Activated naive CD4-positive, alpha-beta T cell treated with anti-CD3 and anti-CD28 coated beads, Interleukin-2, amount 50 U/mL, for 72 hours (primary cell): ENCODE measurements around the gene GLP1R. TPM values are rescaled to one million over a fixed set of nuclear protein-coding genes. Genes with fewer than 3 reads are reported as not detected.

Source experiments
- ATAC-seq, 2 donors: fragments of 150-1000 bp; cut with Tn5 transposase; 2 replicates each; pipeline ENCODE4 v1.10.0; 2021; ENCODE audit warnings: mild to moderate bottlenecking in 2 of 2, moderate library complexity in 2 of 2
- DNase-seq, 2 donors: peaks; one replicate each; pipeline ENCODE4 v3.0.0; 2021 to 2022; ENCODE audit warnings: low spot score in 2 of 2
- H3K27ac Mint-ChIP-seq, 2 donors: one replicate each; pipeline ENCODE4 v1.8.0; 2022; ENCODE audit warnings: mild to moderate bottlenecking in 2 of 2, mixed read lengths in 2 of 2
- H3K36me3 Mint-ChIP-seq, 2 donors: one replicate each; pipeline ENCODE4 v1.8.0; 2022; ENCODE audit warnings: mixed read lengths in 2 of 2
- H3K9me3 Mint-ChIP-seq, 2 donors: one replicate each; pipeline ENCODE4 v1.8.0; 2022; ENCODE audit warnings: mixed read lengths in 2 of 2
- total RNA-seq, 2 donors: library from RNA; stranded (reverse); gene quantifications; one replicate each; pipeline ENCODE4 v1.2.3, GENCODE V29; 2022

Gene GLP1R
- total RNA-seq, 2 donors from 2014 or later, result 0.32 to 0.33 TPM

- DNase-seq (no peak), ATAC-seq (no peak)
- Mint-ChIP-seq H3K36me3 (peaks cover 0 to 4% of the 10 kb centered on the region in 2 donors), H3K9me3 (no peaks in the 10 kb centered on the region), H3K27ac (no peak overlapping the region)
Observed at GRCh38 chr6:39090036-39090435, 41.5 kb downstream of the GLP1R start.

GRCh38 chr6:39091220-39091619 is 42.6 kb downstream of the GLP1R start:
- no peaks in the 10 kb centered on the region for H3K9me3 Mint-ChIP-seq
- no peak overlapping the region for H3K27ac Mint-ChIP-seq
- DNase-seq (no peak), ATAC-seq (no peak)
- peaks cover 0 to 4% of the 10 kb centered on the region in 2 donors for H3K36me3 Mint-ChIP-seq

- Mint-ChIP-seq H3K36me3 (peaks cover 0 to 4% of the 10 kb centered on the region in 2 donors), H3K27ac (no peak overlapping the region), H3K9me3 (no peaks in the 10 kb centered on the region)
- no peak for DNase-seq
- ATAC-seq, result no peak
Observed at GRCh38 chr6:39092124-39092523, 43.5 kb downstream of the GLP1R start.

- Mint-ChIP-seq H3K36me3 (peaks cover 0 to 4% of the 10 kb centered on the region in 2 donors), H3K9me3 (no peaks in the 10 kb centered on the region), H3K27ac (no peak overlapping the region)
- DNase-seq, result no peak
- no peak for ATAC-seq
Observed at GRCh38 chr6:39093149-39093708, 44.6 kb downstream of the GLP1R start.

GRCh38 chr6:39095578-39095977 is 47.0 kb downstream of the GLP1R start:
- Mint-ChIP-seq H3K36me3 (peaks cover 0 to 4% of the 10 kb centered on the region in 2 donors), H3K9me3 (no peaks in the 10 kb centered on the region), H3K27ac (no peak overlapping the region)
- DNase-seq (no peak), ATAC-seq (no peak)

- Mint-ChIP-seq H3K9me3 (no peaks in the 10 kb centered on the region), H3K36me3 (peaks cover 9 to 17% of the 10 kb centered on the region in 2 donors), H3K27ac (peak overlapping the region in 1 of 2 donors; percentile 14)
- ATAC-seq (peak; percentile 40 to 86), DNase-seq (no peak)
Observed at GRCh38 chr6:39100358-39100757, 51.8 kb downstream of the GLP1R start.

- peak; percentile 40 to 70 for ATAC-seq
- no peak for DNase-seq
- peaks cover 0 to 3% of the 10 kb centered on the region in 2 donors for H3K9me3 Mint-ChIP-seq
- H3K36me3 Mint-ChIP-seq, result peaks cover 17 to 29% of the 10 kb centered on the region in 2 donors
- peak overlapping the region in 1 of 2 donors; percentile 50 for H3K27ac Mint-ChIP-seq
Observed at GRCh38 chr6:39102071-39102820, 53.7 kb downstream of the GLP1R start.

GRCh38 chr6:39102821-39103136 is 54.2 kb downstream of the GLP1R start:
- Mint-ChIP-seq H3K27ac (peak overlapping the region in 1 of 2 donors; percentile 50), H3K9me3 (peaks cover 0 to 4% of the 10 kb centered on the region in 2 donors), H3K36me3 (peaks cover 19 to 31% of the 10 kb centered on the region in 2 donors)
- DNase-seq (no peak), ATAC-seq (peak; percentile 44 to 75)

GRCh38 chr6:39104528-39104927 is 55.9 kb downstream of the GLP1R start:
- ATAC-seq, result no peak
- Mint-ChIP-seq H3K36me3 (peaks cover 19 to 38% of the 10 kb centered on the region in 2 donors), H3K9me3 (peaks cover 0 to 4% of the 10 kb centered on the region in 2 donors), H3K27ac (no peak overlapping the region)
- DNase-seq, result no peak

- Mint-ChIP-seq H3K9me3 (peaks cover 0 to 4% of the 10 kb centered on the region in 2 donors), H3K27ac (peak overlapping the region in 1 of 2 donors; percentile 1), H3K36me3 (peaks cover 19 to 43% of the 10 kb centered on the region in 2 donors)
- no peak for DNase-seq
- no peak for ATAC-seq
Observed at GRCh38 chr6:39107034-39107433, 58.5 kb downstream of the GLP1R start.

- Mint-ChIP-seq H3K27ac (peak overlapping the region in 1 of 2 donors; percentile 1), H3K9me3 (peaks cover 0 to 4% of the 10 kb centered on the region in 2 donors), H3K36me3 (peaks cover 19 to 47% of the 10 kb centered on the region in 2 donors)
- ATAC-seq (no peak), DNase-seq (no peak)
Observed at GRCh38 chr6:39107641-39108040, 59.1 kb downstream of the GLP1R start.

- DNase-seq, result no peak
- H3K36me3 Mint-ChIP-seq, result peaks cover 19 to 45% of the 10 kb centered on the region in 2 donors
- H3K27ac Mint-ChIP-seq, result peak overlapping the region in 1 of 2 donors; percentile 79
- peaks cover 0 to 4% of the 10 kb centered on the region in 2 donors for H3K9me3 Mint-ChIP-seq
- no peak for ATAC-seq
Observed at GRCh38 chr6:39108041-39108839, 59.7 kb downstream of the GLP1R start.

GRCh38 chr6:39111280-39111679 is 62.7 kb downstream of the GLP1R start:
- H3K27ac Mint-ChIP-seq, result peak overlapping the region; percentile 82 to 96
- peaks cover 6 to 35% of the 10 kb centered on the region in 2 donors for H3K36me3 Mint-ChIP-seq
- DNase-seq (no peak), ATAC-seq (peak; percentile 36 to 39)
- H3K9me3 Mint-ChIP-seq, result peaks cover 4% of the 10 kb centered on the region in 2 donors

- Mint-ChIP-seq H3K27ac (peak overlapping the region; percentile 96 to 98), H3K36me3 (peaks cover 0 to 28% of the 10 kb centered on the region in 2 donors), H3K9me3 (peaks cover 5 to 8% of the 10 kb centered on the region in 2 donors)
- ATAC-seq (no peak), DNase-seq (no peak)
Observed at GRCh38 chr6:39113788-39114187, 65.2 kb downstream of the GLP1R start.

- ATAC-seq (peak in 1 of 2 donors; percentile 1), DNase-seq (no peak)
- Mint-ChIP-seq H3K9me3 (peaks cover 5 to 8% of the 10 kb centered on the region in 2 donors), H3K27ac (peak overlapping the region; percentile 96 to 98), H3K36me3 (peaks cover 0 to 24% of the 10 kb centered on the region in 2 donors)
Observed at GRCh38 chr6:39114388-39114703, 65.8 kb downstream of the GLP1R start.

GRCh38 chr6:39114704-39115599 is 66.4 kb downstream of the GLP1R start, which contains the start of gene SAYSD1:
Gene SAYSD1, minus strand, starts transcription at chr6:39115186. Its CDS starts 97 bp downstream, at chr6:39115089.
- Mint-ChIP-seq H3K9me3 (peaks cover 5 to 8% of the 10 kb centered on the region in 2 donors), H3K36me3 (peaks cover 0 to 24% of the 10 kb centered on the region in 2 donors), H3K27ac (peak within 1 kb of the TSS; percentile 96 to 98)
- peak; percentile 91 to 97 for DNase-seq
- peak; percentile 75 to 88 for ATAC-seq
